Measurements from ENCODE around the gene LONP2.

LONP2 gene

DNA sequence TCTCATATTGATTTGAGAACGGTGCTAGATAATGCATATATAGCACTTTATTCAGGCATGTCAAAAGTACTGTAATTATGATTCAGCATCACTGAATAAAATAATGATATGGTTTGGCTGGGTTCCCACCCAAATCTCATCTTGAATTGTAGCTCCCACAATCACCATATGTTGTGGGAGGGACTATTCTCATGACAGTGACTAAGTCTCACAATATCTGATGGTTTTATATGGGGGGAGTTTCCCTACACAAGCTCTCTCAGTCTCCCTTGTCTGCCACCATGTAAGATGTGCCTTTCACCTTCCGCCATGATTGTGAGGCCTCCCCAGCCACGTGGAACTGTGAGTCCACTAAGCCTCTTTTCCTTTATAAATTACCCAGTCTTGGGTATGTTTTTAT, 25.6 kb upstream of the LONP2 start:
- no peak for DNase-seq
- intact Hi-C loops (cut with DNase I; ENCODE audit: low total_unique reads) = no loop called here
- no peaks in the 10 kb centered on the region for H3K9me3 ChIP-seq
- TF ChIP-seq, protein P1, sequence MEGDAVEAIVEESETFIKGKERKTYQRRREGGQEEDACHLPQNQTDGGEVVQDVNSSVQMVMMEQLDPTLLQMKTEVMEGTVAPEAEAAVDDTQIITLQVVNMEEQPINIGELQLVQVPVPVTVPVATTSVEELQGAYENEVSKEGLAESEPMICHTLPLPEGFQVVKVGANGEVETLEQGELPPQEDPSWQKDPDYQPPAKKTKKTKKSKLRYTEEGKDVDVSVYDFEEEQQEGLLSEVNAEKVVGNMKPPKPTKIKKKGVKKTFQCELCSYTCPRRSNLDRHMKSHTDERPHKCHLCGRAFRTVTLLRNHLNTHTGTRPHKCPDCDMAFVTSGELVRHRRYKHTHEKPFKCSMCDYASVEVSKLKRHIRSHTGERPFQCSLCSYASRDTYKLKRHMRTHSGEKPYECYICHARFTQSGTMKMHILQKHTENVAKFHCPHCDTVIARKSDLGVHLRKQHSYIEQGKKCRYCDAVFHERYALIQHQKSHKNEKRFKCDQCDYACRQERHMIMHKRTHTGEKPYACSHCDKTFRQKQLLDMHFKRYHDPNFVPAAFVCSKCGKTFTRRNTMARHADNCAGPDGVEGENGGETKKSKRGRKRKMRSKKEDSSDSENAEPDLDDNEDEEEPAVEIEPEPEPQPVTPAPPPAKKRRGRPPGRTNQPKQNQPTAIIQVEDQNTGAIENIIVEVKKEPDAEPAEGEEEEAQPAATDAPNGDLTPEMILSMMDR (IDR thresholded peaks at IDR 0.05) = no peak
- H3K27me3 ChIP-seq = no peaks in the 10 kb centered on the region
- no peak overlapping the region for H3K27ac ChIP-seq
- no peaks in the 10 kb centered on the region for H3K36me3 ChIP-seq
- no peaks in the 10 kb centered on the region for H3K4me1 ChIP-seq
- no peak overlapping the region for H3K4me3 ChIP-seq

DNA sequence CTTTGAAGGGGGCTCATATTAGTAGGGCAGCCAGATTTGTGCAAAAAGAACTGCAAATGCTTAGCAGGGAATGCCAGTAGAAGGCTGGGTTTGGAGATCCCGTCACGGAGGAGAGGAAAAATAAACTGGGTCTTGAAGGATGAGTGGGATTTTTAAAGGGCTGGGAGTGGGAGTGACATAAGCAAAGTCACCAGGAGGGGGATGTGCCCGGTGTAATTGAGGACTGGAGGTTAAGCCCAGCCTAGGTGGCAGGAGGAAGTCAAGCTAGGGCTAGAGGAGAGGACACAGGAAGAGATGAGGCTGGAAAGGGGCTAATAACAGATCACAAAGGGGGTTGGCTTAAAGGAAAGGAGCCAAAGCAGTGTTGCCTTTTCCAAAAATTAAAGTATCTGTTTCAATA, 23.2 kb upstream of the LONP2 start:
- Histone ChIP-seq H3K27ac (no peak overlapping the region), H3K9me3 (no peaks in the 10 kb centered on the region), H3K4me1 (no peaks in the 10 kb centered on the region), H3K4me3 (no peak overlapping the region), H3K27me3 (no peaks in the 10 kb centered on the region), H3K36me3 (no peaks in the 10 kb centered on the region)
- intact Hi-C loops (cut with DNase I; ENCODE audit: low total_unique reads) = no loop called here
- no peak for DNase-seq
- TF ChIP-seq, protein P1 (IDR thresholded peaks at IDR 0.05) = no peak

DNA sequence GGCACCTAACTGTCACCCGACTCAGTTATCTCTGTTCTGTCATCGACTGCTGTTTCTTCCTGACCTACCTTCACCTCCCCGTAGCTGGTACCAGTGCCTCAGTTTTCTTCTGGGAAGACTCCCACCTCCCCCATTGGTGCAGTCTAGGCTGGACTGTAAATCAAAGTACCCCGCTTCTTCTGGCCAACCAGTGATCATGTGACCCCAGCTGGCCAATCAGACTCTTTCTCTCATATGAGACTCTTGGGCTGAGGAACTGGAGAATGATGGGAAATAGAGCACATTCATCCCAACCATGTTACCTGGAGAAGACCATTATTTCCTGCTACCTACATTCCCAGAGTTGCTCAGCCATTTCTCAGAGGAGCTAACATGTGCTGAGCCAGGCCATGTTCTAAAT, 20.6 kb upstream of the LONP2 start:
- intact Hi-C loops (cut with DNase I; ENCODE audit: low total_unique reads) = no loop called here
- Histone ChIP-seq H3K27me3 (no peaks in the 10 kb centered on the region), H3K4me1 (no peaks in the 10 kb centered on the region)

DNA sequence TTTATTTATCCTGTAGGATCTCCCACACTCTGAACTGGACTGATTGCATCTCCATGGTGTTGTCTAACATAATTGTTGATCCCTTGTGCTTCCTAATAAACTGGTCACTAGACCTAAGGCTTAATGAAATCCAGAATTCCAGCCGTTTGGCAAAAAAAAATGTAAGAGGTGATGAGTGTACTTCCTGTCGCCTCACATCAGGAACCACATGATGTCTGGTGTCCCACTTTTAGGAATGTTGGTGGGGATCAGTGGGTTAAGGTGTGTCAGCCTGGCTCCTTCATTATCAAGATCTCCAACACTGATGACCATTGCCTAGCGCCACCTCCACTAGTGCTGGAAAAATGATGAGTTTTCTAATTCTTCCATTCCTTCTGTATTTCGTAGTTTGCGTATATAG, 18.6 kb upstream of the LONP2 start:
- Histone ChIP-seq H3K4me3 (no peak overlapping the region), H3K36me3 (no peaks in the 10 kb centered on the region), H3K27me3 (no peaks in the 10 kb centered on the region), H3K4me1 (no peaks in the 10 kb centered on the region), H3K27ac (no peak overlapping the region), H3K9me3 (no peaks in the 10 kb centered on the region)
- intact Hi-C loops (cut with DNase I; ENCODE audit: low total_unique reads) = no loop called here
- no peak for DNase-seq
- TF ChIP-seq, protein P1 (IDR thresholded peaks at IDR 0.05) = no peak

More for the DNA sequence above, 20.6 kb upstream of the LONP2 start:
- no peaks in the 10 kb centered on the region for H3K9me3 ChIP-seq
- no peak overlapping the region for H3K4me3 ChIP-seq
- no peak for DNase-seq
- H3K27ac ChIP-seq = no peak overlapping the region
- H3K36me3 ChIP-seq = no peaks in the 10 kb centered on the region
- TF ChIP-seq, protein P1 (IDR thresholded peaks at IDR 0.05) = no peak

DNA sequence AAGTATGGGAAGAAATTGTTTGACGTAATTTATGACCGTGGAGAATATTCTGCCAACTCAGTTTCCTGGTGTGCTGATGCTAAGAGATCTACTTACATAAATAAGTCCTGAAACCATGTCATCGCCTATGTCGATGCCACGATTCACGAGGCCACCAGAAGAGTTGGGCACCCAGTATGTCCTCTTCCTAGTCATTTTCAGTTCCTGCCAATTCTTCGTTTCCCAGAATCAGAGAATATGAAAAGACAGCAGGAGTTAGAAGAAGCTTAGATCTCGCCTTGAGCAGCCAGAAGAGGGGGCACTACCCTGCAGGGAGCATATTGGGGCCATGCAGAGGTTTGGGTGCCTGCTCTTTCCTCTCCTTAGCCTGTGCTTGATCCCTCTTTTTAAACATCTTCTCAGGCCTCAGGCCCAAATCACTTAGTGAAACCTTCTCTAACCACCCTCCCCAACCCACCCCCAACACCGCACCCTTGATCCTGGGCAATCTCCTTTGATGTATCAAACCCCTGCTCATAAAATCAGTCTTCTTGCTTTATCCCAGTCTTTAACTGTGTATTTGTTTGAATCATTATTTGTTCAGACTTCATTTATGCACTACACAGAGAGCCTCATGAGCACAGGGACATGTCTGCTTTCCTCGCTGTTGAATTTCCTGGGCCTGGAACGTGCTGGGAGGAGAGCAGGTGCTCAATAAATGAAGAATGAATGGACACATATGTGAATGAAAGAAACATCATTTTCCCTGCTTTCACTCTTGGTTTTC, 12.2 kb upstream of the LONP2 start:
- no peak for DNase-seq
- TF ChIP-seq, protein P1 (IDR thresholded peaks at IDR 0.05) = peak; percentile 14 to 22
- no peaks in the 10 kb centered on the region for H3K4me1 ChIP-seq
- H3K9me3 ChIP-seq = no peaks in the 10 kb centered on the region
- H3K36me3 ChIP-seq = no peaks in the 10 kb centered on the region
- no peak overlapping the region for H3K27ac ChIP-seq
- H3K27me3 ChIP-seq = no peaks in the 10 kb centered on the region
- H3K4me3 ChIP-seq = no peak overlapping the region
- intact Hi-C loops (cut with DNase I; ENCODE audit: low total_unique reads) = loop anchor here (10.0 kb wide), 1 partner anchor 393 kb away; no protein-coding TSS in a partner anchor
